Measurements from ENCODE around the gene TAS2R60. TPM values are rescaled to one million over a fixed set of nuclear protein-coding genes. Genes with fewer than 3 reads are reported as not detected.
A peak's percentile ranks its signal among the peaks of the same experiment; 100 is the strongest.

The TAS2R60 gene
- total and polyA plus RNA-seq, 4 donors = 0.50 TPM; not detected in 3

DNA sequence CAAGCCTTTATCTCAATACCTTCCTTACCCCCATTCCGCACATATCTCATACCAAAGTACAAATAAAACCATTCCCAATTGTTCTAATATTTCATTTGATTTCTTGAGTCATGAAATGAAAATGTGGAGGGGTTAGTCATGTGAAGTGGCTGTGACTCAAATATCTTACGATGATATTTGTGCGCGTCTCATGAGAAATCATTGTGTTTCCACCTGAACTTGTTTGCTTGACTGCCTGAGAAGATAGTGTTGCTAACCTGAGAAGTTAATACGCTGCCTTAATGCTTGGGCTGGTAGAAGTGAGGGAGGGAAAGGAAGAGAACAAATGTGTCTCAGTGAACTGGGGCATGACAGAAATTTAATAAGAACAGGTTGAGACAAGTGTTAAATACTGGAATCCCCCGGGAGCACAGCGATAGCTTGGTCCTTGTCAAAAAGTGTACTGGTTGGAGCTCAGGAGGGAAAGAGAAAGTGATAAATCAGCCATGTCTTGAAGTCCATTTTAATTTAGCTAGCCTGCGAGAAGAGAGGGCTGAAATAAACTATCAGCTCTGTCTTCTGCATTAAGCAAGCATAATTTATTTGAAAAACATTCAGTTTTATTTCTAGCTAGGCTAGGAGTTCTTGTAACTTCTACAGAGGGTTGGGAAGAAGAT lies 27.4 kb upstream of the TAS2R60 start (continued):
- TF ChIP-seq, protein P1, sequence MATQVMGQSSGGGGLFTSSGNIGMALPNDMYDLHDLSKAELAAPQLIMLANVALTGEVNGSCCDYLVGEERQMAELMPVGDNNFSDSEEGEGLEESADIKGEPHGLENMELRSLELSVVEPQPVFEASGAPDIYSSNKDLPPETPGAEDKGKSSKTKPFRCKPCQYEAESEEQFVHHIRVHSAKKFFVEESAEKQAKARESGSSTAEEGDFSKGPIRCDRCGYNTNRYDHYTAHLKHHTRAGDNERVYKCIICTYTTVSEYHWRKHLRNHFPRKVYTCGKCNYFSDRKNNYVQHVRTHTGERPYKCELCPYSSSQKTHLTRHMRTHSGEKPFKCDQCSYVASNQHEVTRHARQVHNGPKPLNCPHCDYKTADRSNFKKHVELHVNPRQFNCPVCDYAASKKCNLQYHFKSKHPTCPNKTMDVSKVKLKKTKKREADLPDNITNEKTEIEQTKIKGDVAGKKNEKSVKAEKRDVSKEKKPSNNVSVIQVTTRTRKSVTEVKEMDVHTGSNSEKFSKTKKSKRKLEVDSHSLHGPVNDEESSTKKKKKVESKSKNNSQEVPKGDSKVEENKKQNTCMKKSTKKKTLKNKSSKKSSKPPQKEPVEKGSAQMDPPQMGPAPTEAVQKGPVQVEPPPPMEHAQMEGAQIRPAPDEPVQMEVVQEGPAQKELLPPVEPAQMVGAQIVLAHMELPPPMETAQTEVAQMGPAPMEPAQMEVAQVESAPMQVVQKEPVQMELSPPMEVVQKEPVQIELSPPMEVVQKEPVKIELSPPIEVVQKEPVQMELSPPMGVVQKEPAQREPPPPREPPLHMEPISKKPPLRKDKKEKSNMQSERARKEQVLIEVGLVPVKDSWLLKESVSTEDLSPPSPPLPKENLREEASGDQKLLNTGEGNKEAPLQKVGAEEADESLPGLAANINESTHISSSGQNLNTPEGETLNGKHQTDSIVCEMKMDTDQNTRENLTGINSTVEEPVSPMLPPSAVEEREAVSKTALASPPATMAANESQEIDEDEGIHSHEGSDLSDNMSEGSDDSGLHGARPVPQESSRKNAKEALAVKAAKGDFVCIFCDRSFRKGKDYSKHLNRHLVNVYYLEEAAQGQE (IDR thresholded peaks at IDR 0.05) = no peak
- TF ChIP-seq, protein P2, sequence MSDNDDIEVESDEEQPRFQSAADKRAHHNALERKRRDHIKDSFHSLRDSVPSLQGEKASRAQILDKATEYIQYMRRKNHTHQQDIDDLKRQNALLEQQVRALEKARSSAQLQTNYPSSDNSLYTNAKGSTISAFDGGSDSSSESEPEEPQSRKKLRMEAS (IDR thresholded peaks at IDR 0.05) = no peak
- TF ChIP-seq JUND (IDR thresholded peaks at IDR 0.05) (no peak), NR2F2 (IDR thresholded peaks at IDR 0.05) (no peak), YY1 (IDR thresholded peaks at IDR 0.05) (no peak), FOXA2 (IDR thresholded peaks at IDR 0.05) (no peak)
- TF ChIP-seq, protein P3, sequence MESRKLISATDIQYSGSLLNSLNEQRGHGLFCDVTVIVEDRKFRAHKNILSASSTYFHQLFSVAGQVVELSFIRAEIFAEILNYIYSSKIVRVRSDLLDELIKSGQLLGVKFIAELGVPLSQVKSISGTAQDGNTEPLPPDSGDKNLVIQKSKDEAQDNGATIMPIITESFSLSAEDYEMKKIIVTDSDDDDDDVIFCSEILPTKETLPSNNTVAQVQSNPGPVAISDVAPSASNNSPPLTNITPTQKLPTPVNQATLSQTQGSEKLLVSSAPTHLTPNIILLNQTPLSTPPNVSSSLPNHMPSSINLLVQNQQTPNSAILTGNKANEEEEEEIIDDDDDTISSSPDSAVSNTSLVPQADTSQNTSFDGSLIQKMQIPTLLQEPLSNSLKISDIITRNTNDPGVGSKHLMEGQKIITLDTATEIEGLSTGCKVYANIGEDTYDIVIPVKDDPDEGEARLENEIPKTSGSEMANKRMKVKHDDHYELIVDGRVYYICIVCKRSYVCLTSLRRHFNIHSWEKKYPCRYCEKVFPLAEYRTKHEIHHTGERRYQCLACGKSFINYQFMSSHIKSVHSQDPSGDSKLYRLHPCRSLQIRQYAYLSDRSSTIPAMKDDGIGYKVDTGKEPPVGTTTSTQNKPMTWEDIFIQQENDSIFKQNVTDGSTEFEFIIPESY (IDR thresholded peaks at IDR 0.05) = no peak

DNA sequence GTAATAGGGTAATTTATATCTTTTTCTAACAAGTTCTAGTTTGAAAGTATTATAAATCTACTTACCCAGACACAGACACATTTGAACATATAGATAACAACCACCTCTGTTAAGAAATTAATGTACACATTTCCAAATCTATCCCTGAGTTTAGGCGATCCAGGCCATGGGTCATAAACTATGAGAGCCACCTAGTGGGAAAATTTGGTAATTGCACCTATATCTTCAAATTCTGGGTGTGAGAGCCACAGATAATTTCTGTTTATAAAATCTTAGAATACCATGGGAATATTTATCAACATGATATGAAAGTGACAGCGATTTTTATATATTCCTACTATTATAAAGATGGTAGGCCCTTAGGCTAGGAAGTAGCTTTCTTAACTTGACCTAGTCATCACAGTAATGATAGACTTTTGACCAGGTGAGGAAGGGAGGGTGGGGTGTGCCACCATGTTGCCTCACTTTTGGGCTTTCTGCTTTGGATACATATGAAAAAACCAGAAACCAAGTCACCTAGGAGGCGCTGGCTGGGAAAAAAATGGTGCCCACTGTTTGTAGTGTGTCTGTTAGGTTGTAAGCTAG lies 26.6 kb upstream of the TAS2R60 start:
- no peak for DNase-seq (ENCODE audit: low spot score)
- no peaks in the 10 kb centered on the region for H3K36me3 ChIP-seq (ENCODE audit: control insufficient read depth in 4 of 4, insufficient read depth in 3 of 4, low read depth in 1 of 4, low read length in 3 of 4)
- WGBS = 2% methylated on average over 3 of the region's 3 CpGs
- TF ChIP-seq RXRA (IDR thresholded peaks at IDR 0.05) (peak; percentile 22 to 27), RAD21 (IDR thresholded peaks at IDR 0.05) (peak; percentile 94 to 96), TAF1 (conservative IDR thresholded peaks at IDR 0.05) (no peak)
- TF ChIP-seq, protein P4, sequence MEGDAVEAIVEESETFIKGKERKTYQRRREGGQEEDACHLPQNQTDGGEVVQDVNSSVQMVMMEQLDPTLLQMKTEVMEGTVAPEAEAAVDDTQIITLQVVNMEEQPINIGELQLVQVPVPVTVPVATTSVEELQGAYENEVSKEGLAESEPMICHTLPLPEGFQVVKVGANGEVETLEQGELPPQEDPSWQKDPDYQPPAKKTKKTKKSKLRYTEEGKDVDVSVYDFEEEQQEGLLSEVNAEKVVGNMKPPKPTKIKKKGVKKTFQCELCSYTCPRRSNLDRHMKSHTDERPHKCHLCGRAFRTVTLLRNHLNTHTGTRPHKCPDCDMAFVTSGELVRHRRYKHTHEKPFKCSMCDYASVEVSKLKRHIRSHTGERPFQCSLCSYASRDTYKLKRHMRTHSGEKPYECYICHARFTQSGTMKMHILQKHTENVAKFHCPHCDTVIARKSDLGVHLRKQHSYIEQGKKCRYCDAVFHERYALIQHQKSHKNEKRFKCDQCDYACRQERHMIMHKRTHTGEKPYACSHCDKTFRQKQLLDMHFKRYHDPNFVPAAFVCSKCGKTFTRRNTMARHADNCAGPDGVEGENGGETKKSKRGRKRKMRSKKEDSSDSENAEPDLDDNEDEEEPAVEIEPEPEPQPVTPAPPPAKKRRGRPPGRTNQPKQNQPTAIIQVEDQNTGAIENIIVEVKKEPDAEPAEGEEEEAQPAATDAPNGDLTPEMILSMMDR (IDR thresholded peaks at IDR 0.05; ENCODE audit: low read depth, low read length, missing input control) = peak; percentile 80
- TF ChIP-seq, protein P3 (IDR thresholded peaks at IDR 0.05) = no peak
- H3K4me3 ChIP-seq (ENCODE audit: low read depth in 1 of 3, low read length in 3 of 3) = no peak overlapping the region
- H3K9me3 ChIP-seq (ENCODE audit: control insufficient read depth in 4 of 4, low read length in 3 of 4) = no peaks in the 10 kb centered on the region
- no peak overlapping the region for H3K27ac ChIP-seq (ENCODE audit: low read depth in 1 of 2, low read length in 2 of 2)
- H3K4me1 ChIP-seq (ENCODE audit: control insufficient read depth in 4 of 4, insufficient read depth in 4 of 4, low read length in 3 of 4) = peaks cover 0 to 10% (median 4%) of the 10 kb centered on the region in 4 donors
- no peaks in the 10 kb centered on the region for H3K27me3 ChIP-seq (ENCODE audit: control insufficient read depth in 4 of 4, insufficient read depth in 4 of 4, low read length in 3 of 4)
- no peak overlapping the region for H3K9ac ChIP-seq (ENCODE audit: low read depth in 1 of 2, low read length in 2 of 2)

Measured in liver (tissue), 9 donors.